SW480 (cell line): Measurements from ENCODE around the gene TMEM185B.
A peak's percentile ranks its signal among the peaks of the same experiment; 100 is the strongest.
"Not testable (repeated sequence)": the region's sequence is repeated elsewhere in the genome, so short reads cannot be mapped to it uniquely, and the experiment has no call there.

Experiments used
- DNase-seq: peaks from one replicate; pipeline ENCODE4 v3.0.0-alpha.2; 2016; ENCODE audit warnings: low spot score

TMEM185B gene

DNA sequence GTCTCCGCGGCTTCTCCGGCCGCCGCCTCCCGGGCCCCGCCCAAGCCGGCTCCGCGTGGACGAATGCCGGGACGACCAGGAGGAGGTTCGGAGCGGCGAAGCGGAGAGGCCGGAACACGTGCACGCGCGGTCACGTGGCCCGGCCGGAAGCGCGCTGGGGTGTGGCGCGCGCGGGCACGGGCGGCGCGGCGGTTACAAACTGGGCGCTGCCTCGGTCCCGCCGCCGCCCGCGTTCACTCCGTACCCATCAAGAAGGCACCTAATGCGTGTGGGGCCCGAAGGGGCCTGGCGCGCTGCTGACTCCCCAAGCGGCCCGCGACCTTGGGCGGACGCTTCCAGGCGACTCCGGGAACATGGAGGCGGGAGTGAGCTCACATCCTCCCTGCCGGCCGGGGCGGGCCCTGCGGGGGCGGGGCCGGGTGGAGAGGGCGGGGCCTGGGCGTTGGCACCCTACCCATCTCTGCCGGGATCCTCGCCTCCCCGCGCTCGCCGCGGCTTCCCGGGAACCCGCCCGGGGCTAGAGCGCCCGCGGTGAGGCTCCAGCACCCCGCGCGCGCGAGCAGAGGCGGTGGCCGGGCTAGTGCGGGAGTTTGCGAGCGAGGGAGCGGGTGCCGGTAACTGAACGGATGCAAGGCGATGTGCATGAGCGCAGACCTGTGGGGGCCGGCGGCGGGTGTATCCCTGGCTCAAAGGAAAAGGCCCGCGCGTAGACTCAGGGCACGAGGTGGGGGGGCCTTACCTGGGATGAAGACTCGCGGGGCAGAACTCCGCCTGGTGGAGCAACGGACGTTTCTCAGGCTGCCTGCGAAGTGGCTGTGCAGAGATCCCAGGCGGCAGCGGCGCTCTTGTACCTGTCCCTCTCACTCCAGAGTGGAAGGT is at the start of gene TMEM185B:
Gene TMEM185B, minus strand, starts transcription at position 367 of the 879 bp plus-strand sequence. CDS start 424 bp downstream, outside the sequence.
- peak; percentile 86 for DNase-seq

GRCh38 chr2:120271711-120272379 is 48.6 kb upstream of the TMEM185B start:
- no peak for DNase-seq

- no peak for DNase-seq
Observed at GRCh38 chr2:120269816-120270215, 46.6 kb upstream of the TMEM185B start.

DNA sequence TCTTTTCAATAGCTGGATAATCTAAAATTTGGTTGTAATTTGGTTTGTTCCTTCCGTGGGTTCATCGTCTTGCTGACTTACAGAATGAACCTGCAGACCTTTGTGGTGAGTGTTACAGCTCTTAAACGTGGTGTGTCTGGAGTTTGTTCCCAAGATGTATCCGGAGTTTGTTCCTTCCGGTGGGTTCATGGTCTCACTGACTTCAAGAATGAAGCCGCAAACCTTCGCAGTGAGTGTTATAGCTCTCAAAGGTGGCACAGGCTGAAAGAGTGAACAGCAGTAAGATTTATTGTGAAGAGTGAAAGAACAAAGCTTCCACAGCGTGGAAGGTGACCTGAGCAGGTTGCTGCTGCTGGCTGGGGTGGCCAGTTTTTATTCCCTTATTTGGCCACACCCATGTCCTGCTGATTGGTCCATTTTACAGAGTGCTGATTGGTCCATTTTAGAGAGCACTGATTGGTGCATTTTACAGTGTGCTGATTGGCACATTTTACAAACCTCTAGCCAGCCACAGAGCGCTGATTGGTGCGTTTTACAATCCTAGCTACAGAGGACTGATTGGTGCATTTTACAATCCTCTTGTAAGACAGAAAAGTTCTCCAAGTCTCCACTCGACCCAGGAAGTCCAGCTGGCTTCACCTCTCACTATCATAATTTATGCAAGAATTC is 46.0 kb upstream of the TMEM185B start:
- DNase-seq, result no peak

DNA sequence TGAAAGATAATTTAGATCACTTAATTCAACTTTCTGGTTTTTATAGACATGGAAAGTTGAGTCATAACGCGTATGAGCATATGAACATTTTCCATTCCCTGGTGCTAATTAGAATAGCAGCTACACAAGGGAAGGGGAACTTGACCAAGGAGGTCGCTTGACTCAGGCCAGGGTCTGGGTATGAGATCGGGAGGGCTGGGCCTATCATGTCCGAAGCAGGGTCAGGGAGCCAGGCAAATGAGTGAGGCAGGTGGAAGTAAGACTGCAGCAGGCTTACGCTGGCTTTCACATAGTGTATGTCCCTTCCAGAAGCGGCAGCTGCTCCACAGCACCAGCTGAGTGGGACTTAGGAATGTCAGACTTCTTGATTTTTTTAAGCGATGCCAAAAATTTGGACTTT is 44.1 kb upstream of the TMEM185B start:
- DNase-seq, result no peak

- DNase-seq, result no peak
Observed at GRCh38 chr2:120265006-120265405, 41.8 kb upstream of the TMEM185B start.

DNA sequence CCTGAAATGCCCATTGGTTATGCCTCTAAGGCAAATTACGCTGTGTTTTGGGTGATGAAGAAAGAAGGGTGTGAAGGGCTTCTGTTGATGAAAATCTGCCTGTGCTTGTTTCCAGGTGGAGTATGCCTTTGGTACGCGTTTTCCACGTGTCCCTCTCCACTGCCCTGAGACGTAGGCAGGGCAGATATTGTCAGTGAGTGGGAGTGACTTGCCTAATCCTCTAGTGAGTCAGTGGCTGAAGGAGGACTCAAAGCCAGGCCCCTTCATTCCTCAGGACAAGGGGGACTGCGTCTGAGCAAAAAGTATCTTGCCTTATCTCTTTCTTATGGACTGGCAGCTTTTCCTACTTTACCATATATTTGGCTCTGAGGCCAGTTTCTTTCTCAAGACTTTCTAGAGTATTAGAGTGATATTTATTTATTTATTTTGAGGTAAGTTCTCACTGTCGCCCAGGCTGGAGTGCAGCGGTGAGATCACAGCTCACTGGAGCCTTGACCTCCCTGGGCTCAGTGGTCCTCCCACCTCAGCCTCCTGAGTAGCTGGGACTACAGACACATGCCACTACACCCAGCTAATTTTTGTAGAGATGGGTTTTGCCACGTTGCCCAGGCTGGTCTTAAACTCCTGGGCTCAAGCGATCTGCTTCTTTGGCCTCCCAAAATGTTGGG is 39.7 kb upstream of the TMEM185B start:
- DNase-seq, result no peak

DNA sequence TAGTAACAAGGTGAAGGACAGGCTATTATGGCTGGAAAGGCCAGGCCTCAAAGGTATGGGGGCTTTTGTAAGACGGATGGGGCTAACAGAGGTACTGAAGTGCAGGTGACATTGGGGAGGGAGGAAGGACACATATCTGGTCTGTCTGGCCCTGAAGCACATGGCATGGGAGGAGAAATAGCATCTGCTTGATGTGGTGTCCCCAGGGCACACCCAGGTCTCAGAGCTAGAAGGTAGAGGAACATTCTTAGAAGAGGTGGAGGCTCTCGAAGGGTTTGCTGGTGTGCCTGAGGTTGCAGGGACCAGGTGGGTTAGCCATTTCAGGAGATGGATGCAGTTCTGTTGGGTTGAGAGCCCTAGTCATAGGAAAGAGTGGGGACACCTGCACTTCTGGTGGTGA is 39.0 kb upstream of the TMEM185B start:
- DNase-seq, result no peak

GRCh38 chr2:120261387-120262006 is 38.3 kb upstream of the TMEM185B start:
- DNase-seq, result no peak

DNA sequence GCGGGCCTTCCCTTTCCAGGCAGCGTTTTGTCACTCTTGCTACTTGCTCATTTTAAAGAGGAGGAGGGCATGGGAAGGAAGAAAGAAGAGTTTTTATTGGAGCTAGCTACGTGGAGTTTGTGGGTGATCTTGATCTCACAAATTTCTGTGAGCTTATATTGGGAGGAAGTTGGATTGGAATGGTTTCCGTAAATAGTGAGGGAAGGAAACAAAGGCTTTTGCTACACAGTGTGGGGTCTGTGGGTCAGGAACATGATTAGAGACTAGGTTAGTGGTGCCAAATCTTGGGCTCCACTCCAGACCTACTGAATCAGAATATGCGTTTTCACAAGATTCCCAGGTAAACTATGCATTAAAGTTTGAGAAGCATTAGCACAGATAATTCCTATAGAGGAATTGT is 37.5 kb upstream of the TMEM185B start:
- DNase-seq, result no peak

- not testable (repeated sequence) for DNase-seq
Observed at GRCh38 chr2:120259939-120260338, 36.7 kb upstream of the TMEM185B start.

GRCh38 chr2:120258196-120258595 is 35.0 kb upstream of the TMEM185B start:
- DNase-seq, result no peak

DNA sequence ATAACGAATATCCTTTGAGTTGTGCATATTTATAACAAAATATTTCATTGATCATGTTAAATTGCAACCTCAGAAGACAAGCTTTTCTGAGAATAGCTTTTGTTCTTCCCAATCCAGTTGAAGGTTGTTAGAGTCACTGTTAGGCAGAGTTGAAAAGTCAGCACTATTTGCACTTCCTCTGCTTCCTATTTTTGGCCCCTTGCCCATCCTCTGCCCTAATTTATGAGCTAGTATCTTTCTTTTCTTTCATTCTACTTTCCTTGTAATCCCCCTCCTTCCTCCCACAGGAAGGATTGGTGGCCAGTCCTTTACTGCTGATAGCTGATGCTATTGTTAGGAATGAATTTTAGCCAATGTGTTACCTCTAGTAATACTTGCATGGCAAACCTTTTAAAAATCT is 34.3 kb upstream of the TMEM185B start:
- no peak for DNase-seq

- DNase-seq, result no peak
Observed at GRCh38 chr2:120256651-120257000, 33.4 kb upstream of the TMEM185B start.

DNA sequence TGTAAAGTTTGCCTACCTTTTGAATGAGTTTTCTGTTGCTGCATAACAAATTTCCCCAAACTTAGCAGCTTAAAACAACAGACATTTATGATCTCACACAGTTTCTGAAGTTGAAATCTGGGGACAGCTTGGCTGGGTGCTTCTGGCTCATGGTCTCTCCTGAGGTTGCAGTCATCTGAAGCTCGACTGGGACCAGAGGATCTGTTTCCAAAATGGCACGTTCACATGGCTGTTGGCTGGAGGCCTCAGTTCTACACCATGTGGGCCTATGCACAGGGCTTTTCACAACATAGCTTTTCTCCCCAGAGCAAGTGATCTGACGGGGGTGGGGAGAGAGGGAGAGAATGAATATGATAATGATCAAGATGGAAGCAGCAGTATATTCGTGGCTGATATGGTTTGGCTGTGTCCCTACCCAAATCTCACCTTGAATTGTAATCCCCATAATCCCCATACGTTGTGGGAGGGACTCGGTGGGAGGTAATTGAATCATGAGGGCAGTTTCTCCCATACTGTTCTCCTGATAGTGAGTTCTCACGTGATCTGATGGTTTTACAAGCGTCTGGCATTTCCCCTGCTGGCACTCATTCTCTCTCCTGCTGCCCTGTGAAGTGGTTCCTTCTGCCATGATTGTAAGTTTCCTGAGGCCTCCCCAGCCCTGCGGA is 32.9 kb upstream of the TMEM185B start:
- no peak for DNase-seq

DNA sequence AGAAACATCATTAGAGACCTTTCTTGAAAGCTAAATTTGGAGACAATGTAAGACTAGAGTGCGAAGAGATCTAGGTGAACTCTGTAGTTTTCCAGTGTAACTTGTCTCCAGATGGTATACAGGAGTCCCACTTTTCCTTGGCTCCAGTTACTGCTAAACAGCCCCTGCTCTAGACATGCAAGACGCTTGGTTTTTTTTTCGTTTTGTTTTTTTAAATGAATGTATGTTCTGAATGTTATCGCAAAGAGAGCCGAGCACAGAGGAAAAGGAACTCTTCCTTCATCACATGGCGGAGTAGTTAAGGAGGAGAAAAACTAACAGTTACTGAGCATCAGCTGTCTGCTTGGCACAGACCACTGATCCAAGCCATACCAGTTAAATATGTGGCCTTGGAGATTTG is 31.9 kb upstream of the TMEM185B start:
- no peak for DNase-seq

- no peak for DNase-seq
Observed at GRCh38 chr2:120254178-120254577, 31.0 kb upstream of the TMEM185B start.

- peak; percentile 77 for DNase-seq
Observed at GRCh38 chr2:120253021-120253882, 30.1 kb upstream of the TMEM185B start.

GRCh38 chr2:120252225-120253020 is 29.2 kb upstream of the TMEM185B start, which contains the start of gene RALB:
Gene RALB, plus strand, starts transcription at chr2:120252852. Its CDS starts 25,813 bp downstream, at chr2:120278665.
- DNase-seq, result peak; percentile 97
